ENCODE data around the gene KRTAP4-1.
"Not testable (repeated sequence)": the region's sequence is repeated elsewhere in the genome, so short reads cannot be mapped to it uniquely, and the experiment has no call there.

KRTAP4-1 gene

DNA sequence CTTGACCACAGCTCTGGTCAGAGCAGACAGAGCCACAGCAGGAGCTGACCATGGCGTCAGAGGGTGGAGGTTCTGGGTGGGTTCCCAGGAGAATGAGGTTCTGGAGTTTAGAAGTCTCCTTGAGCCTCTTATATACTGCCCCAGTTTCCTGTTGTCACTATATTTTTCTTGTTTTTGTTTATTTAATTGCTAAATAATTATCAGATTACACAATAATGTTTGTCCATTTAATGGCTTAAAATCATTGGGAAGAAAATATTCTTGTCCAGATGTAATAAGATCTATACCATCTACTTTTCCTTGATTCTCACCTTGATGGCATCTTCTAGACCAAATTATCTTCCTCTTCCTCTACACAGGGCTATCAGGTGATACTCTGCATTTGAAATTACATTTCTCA lies 16.6 kb downstream of the KRTAP4-1 start, which contains the start of gene KRTAP4-3:
Gene KRTAP4-3, minus strand, starts transcription at position 101 of the 400 bp plus-strand sequence. Its CDS starts 49 bp downstream, at position 52.
- no peak for DNase-seq

DNA sequence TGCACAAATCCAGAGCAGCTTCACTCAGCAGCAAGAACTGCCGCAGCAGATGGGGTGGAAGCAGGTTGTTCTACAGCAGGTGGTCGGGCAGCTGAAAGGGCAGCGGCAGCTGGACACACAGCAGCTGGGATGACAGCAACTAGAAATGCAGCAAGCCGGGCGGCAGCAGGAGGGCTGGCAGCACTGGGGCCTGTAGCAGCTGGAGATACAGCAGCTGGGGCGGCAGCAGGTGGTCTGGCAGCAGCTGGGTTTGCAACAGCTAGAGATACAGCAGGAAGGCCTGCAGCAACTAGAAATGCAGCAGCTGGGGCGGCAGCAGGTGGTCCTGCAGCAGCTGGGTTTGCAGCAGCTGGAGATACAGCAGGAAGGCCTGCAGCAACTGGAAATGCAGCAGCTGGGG lies 17.1 kb downstream of the KRTAP4-1 start:
- DNase-seq = no peak

DNA sequence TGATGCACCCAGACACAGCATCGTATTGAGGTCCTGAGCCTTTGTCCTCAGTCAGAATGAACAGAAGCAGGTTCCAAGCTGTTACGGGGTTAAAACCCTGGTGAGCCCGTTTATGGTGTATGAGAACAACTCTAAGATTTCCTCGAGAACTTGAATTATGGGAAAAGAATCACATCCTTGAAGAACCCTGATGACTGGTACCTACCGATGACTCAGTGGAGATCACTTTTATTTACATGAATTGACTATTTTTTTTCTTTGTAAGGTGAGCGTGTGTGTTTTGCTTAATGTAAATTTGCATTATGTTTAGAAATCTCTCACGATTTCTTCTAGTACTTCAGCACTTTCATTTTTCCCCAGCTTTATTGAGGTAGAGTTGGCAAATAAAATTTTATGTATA lies 20.9 kb downstream of the KRTAP4-1 start:
- DNase-seq = no peak

DNA sequence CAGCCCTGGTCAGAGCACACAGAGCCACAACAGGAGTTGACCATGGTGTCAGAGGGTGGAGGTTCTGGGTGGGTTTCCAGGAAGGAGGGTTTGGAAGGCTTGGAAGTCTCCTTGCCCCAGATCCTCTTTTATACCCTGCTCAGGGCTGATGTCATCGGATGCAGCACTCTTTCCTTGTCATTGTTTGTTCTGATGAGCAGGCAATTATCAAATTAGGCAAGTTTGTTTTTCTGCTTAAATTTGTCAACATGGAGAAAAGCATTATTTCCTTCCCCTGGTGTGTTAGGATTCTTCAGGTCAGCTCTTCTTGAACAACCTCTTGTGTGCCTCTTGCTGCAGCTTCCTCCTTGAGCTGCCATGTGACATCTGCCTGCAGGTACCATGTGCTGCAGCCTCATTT lies 24.1 kb downstream of the KRTAP4-1 start, which contains the start of gene KRTAP4-4:
Gene KRTAP4-4, minus strand, starts transcription at position 101 of the 400 bp plus-strand sequence. Its CDS starts 57 bp downstream, at position 44.
- no peak for DNase-seq

DNA sequence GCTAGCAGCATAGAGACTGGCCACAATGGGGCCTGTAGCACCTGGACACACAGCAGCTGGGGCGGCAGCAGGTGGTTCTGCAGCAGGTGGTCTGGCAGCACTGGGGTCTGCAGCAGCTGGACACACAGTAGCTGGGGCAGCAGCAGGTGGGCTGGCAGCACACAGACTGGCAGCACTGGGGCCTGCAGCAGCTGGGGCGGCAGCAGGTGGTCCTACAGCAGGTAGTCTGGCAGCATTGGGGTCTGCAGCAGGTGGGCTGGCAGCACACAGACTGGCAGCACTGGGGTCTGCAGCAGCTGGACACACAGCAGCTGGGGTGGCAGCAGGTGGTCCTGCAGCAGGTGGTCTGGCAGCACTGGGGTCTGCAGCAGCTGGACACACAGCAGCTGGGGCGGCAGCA lies 24.5 kb downstream of the KRTAP4-1 start:
- DNase-seq = not testable (repeated sequence)

DNA sequence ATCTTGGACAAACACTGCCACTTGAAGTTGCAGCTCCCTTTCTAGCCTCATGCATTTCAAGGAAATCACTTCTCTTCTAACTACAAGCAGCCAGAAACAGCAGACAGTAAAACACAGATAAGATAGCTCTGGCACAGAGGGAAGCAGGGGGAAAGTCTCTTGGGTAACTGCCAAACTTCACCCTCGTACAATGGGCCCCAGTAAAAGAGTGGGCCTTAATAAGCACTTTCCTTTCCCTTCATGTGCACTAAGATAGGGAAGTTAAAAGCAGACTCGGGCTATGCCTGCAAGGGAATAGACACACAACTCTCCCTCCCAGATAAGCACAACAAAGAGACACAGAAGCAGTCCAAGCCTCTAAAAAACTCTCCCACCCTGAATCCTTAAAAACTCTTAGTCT lies 30.9 kb downstream of the KRTAP4-1 start:
- DNase-seq = no peak

DNA sequence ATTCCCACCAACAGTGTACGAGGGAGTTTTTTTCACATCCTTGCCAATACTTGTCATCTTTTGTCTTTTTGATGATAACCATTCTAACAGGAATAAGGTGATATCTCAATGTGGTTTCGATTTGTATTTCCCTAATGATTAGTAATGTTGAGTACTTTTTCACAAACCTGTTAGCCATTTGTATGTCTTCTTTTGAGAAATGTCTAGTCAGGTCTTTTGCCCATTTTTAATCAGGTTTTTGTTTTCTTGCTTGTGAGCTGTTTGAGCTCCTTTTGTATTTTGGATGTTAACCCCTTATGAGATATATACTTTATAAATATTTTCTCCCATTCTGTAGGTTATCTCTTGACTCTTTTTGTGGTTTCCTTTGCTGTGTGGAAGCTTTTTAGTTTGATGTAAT lies 33.2 kb downstream of the KRTAP4-1 start:
- no peak for DNase-seq

DNA sequence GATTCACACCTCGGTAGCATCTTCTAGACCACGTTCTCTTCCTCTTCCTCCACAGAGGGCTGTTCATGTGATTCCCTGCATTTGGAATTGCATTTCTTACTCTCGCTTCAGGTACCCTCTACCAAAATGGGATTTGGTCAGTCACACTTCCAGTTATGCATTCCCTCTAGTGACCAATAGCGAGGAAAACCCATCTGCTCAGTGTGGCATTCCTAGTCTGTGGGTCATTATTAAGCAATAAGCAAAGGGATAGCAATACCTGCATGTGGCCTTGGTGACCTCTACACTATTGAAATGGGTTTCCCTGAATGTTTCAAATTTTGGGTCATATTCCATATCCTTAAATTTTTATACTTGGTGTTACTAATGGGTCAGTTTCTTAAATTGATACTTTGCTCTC lies 34.7 kb downstream of the KRTAP4-1 start:
- DNase-seq = no peak

DNA sequence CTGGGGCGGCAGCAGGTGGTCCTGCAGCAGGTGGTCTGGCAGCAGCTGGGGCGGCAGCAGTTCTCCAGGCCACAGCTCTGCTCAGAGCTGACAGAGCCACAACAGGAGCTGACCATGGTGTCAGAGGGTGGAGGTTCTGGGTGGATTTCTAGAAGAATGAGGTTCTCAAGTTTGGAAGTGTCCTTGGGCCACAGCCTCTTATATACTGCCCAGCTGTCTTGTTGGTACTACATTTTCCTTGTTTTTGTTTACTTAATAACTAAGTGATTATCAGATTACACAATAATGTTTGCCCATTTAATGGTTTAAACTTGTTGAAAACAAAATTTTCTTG lies 35.1 kb downstream of the KRTAP4-1 start, which contains the start of gene KRTAP4-5:
Gene KRTAP4-5, minus strand, starts transcription at position 174 of the 334 bp plus-strand sequence. Its CDS starts 58 bp downstream, at position 116.
- DNase-seq = no peak

DNA sequence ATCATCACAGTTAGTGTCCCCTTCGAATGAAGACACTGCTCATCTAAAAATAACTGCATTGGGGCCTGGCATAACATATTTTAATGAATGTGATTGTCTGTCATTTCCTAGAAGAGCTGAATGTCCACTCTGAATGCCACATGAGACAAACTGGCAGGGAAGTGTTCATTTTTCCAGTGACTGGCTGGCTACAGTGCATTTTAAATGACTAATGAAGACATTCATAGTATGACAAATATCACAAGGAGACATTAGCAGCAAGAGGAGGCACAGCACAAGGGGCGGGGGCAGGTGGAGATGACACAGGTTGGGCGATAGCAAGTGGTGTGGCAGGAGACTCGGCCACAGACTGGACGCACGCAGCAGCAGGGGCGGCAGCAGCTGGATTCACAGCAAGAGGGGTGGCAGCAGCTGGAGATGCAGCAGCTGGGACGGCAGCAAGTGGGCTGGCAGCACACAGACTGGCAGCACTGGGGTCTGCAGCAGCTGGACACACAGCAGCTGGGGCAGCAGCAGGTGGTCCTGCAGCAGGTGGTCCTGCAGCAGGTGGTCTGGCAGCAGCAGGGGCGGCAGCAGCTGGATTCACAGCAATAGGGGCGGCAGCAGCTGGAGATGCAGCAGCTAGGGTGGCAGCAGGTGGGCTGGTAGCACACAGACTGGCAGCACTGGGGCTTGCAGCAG lies 35.6 kb downstream of the KRTAP4-1 start:
- DNase-seq = not testable (repeated sequence)

DNA sequence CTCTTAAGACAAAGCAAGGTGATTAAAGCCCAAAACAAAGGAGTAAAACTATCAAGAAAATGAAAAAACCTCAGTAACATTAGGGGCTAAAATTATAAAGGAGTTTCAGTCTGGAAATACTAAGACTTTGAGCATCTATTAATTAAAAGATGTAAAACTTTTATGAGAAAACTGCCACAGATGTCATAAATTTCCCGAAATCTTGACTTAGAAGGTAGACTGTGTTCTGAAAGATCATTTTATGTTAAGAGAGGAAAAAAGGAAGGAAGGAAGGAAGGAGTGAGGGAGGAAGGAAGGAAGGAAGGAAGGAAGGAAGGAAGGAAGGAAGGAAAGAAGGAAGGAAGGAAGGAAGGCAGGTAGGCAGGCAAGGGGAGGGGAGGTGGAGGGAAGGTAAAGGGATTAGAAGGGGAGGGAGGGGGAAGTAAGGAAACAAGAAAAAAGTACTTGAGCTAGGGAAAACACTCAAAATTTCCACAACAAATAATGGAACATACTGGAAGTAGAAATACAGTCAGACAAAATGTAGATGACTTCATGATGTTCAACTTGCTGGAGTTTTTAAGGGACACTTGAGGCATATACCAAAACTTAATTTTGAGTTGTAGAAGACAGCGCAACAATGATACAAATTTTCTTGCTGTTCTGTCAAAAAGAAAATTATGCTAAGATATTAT lies 37.0 kb downstream of the KRTAP4-1 start:
- DNase-seq = no peak

DNA sequence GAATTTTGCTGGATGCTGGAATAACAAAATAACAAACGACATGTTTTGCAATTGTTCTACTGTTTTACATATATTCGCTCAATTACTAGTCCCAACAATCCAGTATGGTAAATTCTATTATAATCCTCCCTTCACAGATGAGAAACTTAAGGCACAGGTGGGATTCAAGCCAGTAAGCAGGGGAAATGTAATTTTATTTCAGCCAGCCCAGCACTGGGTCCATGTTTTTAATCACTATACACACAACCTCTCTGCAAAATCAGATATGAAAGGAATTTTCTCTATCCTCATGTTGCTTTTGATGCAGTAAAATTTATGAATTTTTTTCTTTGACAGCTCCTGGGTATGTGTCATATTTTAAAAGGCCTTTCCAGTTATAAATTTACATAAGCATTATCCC lies 39.5 kb downstream of the KRTAP4-1 start:
- no peak for DNase-seq

DNA sequence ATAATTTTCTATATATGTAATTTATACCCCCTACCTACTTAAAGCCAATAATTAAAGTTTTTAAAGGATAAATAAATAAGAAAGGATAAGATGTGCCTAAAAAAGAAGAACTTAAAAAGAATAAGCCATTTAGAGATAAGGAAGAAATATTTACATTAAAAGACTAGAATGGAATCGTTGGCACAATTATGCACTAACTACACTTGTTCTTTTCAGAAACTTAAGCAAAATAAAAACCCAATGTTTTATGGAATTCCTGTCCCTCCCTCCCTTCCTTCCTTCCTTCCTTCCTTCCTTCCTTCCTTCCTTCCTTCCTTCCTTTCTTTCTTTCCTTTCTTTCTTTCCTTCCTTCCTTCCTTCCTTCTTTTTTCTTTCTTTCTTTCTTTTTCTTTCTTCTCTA lies 39.9 kb downstream of the KRTAP4-1 start:
- no peak for DNase-seq

DNA sequence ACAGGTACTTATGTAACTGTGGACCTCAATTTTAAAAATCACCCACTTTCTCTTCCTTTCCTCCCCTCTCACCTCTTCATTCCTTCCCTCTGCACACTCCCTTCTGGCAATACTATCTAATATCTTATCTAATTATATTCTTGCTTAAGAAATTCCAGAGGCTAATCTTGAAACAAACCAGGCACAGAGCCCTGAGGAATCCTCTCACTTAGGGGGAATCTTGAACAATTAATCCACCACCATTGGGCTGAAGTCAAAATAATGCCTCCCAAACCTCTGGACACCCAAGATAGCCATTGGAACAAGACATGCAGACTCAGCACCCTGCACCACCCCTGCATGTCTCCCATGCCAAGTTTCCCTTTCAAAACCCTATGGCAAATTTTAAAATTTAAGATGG lies 43.4 kb downstream of the KRTAP4-1 start:
- no peak for DNase-seq

DNA sequence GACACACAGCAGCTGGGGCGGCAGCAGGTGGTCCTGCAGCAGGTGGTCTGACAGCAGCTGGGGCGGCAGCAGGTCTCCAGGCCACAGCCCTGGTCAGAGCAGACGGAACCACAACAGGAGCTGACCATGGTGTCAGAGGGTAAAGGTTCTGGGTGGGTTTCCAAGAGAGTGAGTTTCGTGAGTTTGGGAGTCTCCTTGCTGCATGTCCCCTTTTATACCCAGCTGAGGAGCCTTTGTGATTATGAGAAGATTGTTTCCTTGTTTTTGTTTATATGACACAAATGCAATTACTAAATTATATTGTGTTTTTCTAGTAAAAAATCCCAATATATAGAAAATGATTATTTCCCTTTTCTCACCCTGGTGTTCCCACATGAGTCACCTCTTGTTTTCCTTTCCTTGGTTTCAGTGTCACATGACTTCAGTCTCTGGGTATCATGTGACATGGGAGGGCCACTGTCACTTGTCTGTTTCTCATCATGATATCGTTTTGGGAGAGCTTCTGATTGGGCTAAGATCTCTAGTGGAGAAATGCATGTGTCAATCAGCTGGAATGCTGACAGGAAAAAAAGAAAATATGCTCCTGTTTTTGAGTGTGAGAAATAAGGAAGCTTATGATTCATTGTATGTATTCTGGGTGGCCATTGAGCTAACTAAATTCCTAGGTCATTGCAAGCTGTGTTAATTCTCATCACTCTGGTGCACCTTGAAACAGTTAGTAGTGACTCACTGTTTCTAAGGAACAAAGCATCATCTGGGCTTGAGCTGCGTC lies 44.2 kb downstream of the KRTAP4-1 start, which contains the start of gene KRTAP4-6:
Gene KRTAP4-6, minus strand, starts transcription at position 185 of the 772 bp plus-strand sequence. Its CDS starts 57 bp downstream, at position 128.
- DNase-seq = peak; percentile 89

DNA sequence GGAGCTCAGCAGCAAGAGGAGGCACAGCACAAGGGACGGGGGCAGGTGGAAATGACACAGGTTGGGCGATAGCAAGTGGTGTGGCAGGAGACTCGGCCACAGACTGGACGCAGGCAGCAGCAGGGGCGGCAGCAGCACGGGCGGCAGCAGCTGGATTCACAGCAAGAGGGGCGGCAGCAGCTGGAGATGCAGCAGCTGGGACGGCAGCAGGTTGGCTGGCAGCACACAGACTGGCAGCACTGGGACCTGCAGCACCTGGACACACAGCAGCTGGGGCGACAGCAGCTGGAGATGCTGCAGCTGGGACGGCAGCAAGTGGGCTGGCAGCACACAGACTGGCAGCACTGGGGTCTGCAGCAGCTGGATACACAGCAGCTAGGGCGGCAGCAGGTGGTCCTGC lies 44.8 kb downstream of the KRTAP4-1 start:
- DNase-seq = not testable (repeated sequence)

All from kidney glomerular epithelial cell (primary cell).